NT2/D1 (cell line): Measurements from ENCODE around the gene TSPAN14.

ENCODE experiments used
- DNase-seq: peaks from one replicate; pipeline ENCODE4 v3.0.0-alpha.2; 2011; ENCODE audit warnings: low read depth, low spot score
- H3K27me3 ChIP-seq: 2 replicates; pipeline ENCODE4 v1.6.0; 2011; ENCODE audit warnings: mild to moderate bottlenecking; ENCODE audit not compliant: insufficient read length, insufficient read depth
- H3K36me3 ChIP-seq: 2 replicates; pipeline ENCODE4 v1.6.1; 2011; ENCODE audit warnings: mild to moderate bottlenecking, low read length, mixed read lengths; ENCODE audit not compliant: insufficient read depth, insufficient read length
- H3K4me1 ChIP-seq: 2 replicates; pipeline ENCODE4 v1.5.1; 2011; ENCODE audit not compliant: insufficient read depth, insufficient read length
- H3K4me3 ChIP-seq: 2 replicates; pipeline ENCODE4 v1.5.1; 2011; ENCODE audit warnings: low read depth; ENCODE audit not compliant: insufficient read length
- H3K9ac ChIP-seq: 2 replicates; pipeline ENCODE4 v1.6.0; 2011; ENCODE audit warnings: low read depth; ENCODE audit not compliant: insufficient read length
- H3K9me3 ChIP-seq: 2 replicates; pipeline ENCODE4 v1.5.1; 2011; ENCODE audit warnings: mild to moderate bottlenecking, low read length; ENCODE audit not compliant: insufficient read depth
- SUZ12 ChIP-seq: IDR thresholded peaks from 2 replicates; pipeline ENCODE4 v1.6.1; 2011; ENCODE audit not compliant: insufficient read length, insufficient read depth; ENCODE audit errors: extremely low read depth
- YY1 ChIP-seq: IDR thresholded peaks from 2 replicates; pipeline ENCODE4 v1.6.1; 2011; ENCODE audit not compliant: insufficient read length, insufficient read depth
- ZNF274 ChIP-seq: IDR thresholded peaks from 2 replicates; pipeline ENCODE4 v1.6.1; 2011; ENCODE audit warnings: mild to moderate bottlenecking, low read depth, low read length

The TSPAN14 gene

DNA sequence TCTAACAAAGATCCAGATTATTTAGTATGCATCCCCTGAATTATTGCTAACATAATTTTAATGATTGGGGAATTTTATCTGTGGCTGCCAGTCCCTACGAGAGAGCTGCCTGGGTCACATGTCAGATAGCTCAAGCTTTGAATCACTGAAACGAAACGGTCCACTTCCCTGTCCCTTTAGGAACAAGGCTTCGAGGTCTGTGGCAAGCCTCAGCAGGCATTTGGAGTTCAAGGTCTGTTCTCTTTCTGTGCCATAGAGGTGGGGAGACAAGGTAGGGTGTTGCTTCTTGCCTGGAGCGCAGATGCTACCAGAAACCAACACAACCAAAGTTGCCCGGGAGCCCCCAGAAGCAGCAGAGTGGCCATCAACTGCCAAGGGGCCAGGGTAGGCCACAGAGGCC lies 69.7 kb downstream of the TSPAN14 start:
- Histone ChIP-seq H3K4me1 (peaks cover 3% of the 10 kb centered on the region), H3K9me3 (no peaks in the 10 kb centered on the region), H3K4me3 (no peak overlapping the region), H3K27me3 (no peaks in the 10 kb centered on the region), H3K36me3 (peaks cover 18% of the 10 kb centered on the region), H3K9ac (no peak overlapping the region)
- no peak for DNase-seq
- TF ChIP-seq YY1 (no peak), SUZ12 (no peak), ZNF274 (no peak)

DNA sequence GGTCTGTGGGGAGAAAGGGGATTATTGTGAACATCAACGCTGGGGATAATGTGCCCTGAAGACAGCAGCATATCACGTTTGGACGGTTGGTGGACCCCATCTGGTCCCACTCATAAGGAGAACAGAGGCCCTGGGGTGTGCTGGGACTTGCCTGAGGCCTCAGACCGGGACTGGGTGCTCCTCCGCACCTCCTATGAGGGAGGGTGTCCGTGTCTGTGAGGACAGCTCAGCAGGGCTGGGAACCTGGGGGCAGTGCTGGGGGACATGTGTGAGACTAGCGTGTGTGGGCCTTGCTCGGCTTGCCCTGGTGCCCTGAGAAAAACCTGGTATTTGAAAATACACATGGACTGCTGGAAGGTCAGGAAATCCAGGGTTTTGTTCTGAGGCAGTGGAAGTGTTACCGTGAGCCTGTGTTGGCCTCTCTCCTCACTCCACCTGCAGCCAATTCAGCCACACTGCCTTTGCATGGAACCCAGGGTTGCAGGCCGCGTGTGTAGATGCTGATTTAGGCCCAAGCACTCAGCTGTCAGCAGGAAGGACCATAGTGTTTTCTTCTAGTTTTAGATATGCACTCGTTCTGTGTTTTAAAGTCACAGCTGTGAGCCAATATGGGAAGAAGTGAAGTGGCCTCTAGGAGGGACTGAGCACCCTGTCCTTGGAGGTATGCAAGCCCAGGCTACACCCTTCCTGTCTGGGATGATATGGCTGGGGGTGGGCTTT lies 70.2 kb downstream of the TSPAN14 start:
- DNase-seq: no peak
- Histone ChIP-seq H3K4me1 (peaks cover 3% of the 10 kb centered on the region), H3K36me3 (peaks cover 13% of the 10 kb centered on the region), H3K4me3 (no peak overlapping the region), H3K9ac (no peak overlapping the region), H3K9me3 (no peaks in the 10 kb centered on the region), H3K27me3 (no peaks in the 10 kb centered on the region)
- no peak for TF ChIP-seq ZNF274
- TF ChIP-seq SUZ12: no peak
- no peak for TF ChIP-seq YY1

DNA sequence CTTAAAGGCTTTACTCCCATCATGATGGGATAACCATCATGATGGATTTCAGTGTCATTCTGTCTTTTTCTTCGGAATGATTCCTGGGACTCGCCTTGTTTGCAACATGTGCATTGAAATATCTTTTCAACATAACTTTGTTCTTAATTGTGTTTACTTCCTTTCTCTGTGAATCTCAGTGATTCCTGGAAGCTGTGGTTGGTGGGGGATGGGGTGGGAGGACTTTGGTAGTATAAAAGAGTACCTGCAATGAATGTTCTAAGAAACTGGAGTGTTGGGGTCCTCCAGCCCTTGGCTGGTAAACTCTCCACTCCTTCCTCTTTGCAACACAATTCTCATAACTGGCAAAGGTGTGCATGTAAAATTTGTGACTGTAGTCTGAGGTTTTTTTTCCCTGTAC lies 72.1 kb downstream of the TSPAN14 start:
- peaks cover under 1% of the 10 kb centered on the region for H3K36me3 ChIP-seq
- H3K4me1 ChIP-seq: no peaks in the 10 kb centered on the region
- H3K9me3 ChIP-seq: no peaks in the 10 kb centered on the region
- DNase-seq: no peak
- H3K27me3 ChIP-seq: no peaks in the 10 kb centered on the region
- H3K9ac ChIP-seq: no peak overlapping the region
- TF ChIP-seq ZNF274 (no peak), YY1 (no peak), SUZ12 (no peak)
- no peak overlapping the region for H3K4me3 ChIP-seq

DNA sequence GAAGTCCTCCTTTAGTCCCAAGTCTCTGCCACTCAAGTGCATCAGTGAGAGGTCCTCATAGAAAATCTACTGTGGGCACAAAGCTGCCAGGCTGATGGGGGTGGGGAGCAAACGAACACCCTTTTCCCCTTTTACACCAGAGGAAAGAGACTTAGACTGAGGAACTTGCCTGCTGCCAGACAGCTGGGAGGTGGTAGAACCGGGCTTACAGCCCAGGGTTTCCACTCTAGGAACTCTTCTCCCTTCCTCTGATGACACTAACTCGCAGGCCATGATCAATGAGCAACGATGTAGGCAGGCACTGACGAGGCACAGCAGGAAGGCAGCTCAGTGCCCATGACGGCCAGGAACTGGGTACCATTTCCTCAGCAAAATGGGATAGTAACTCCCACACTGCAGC lies 72.6 kb downstream of the TSPAN14 start:
- no peak for DNase-seq
- Histone ChIP-seq H3K9ac (no peak overlapping the region), H3K4me3 (no peak overlapping the region), H3K4me1 (no peaks in the 10 kb centered on the region), H3K9me3 (no peaks in the 10 kb centered on the region), H3K27me3 (no peaks in the 10 kb centered on the region), H3K36me3 (no peaks in the 10 kb centered on the region)
- TF ChIP-seq ZNF274 (no peak), YY1 (no peak)

DNA sequence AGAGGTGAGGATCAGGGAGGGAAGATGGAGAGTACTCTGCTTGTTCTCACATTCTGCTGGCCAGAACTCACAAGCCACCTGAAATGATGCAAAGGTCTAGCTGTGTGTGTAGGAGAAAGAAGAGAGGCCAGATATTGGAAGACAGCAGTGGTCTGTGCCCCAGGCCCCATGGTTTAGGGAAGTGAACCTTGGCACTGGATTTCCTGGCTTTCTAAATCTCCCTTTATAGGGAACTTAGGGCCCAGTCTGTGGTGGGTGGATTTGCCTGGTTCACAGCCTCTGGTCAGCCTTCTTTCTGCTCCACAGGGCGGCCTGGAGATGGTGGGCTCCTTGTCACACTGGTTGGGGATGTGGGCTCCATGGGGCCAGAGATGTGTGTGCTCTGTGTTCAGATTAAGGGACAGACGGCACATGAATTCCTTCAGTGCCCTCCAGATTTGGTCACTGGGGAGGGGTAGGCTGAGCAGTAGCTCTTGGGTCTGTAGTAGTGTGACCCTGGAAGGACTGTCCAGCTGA lies 74.1 kb downstream of the TSPAN14 start:
- H3K9ac ChIP-seq: no peak overlapping the region
- H3K36me3 ChIP-seq: no peaks in the 10 kb centered on the region
- H3K4me3 ChIP-seq: no peak overlapping the region
- no peaks in the 10 kb centered on the region for H3K4me1 ChIP-seq
- no peak for TF ChIP-seq ZNF274
- no peak for TF ChIP-seq YY1
- no peak for TF ChIP-seq SUZ12
- no peaks in the 10 kb centered on the region for H3K9me3 ChIP-seq
- no peaks in the 10 kb centered on the region for H3K27me3 ChIP-seq
- DNase-seq: no peak

DNA sequence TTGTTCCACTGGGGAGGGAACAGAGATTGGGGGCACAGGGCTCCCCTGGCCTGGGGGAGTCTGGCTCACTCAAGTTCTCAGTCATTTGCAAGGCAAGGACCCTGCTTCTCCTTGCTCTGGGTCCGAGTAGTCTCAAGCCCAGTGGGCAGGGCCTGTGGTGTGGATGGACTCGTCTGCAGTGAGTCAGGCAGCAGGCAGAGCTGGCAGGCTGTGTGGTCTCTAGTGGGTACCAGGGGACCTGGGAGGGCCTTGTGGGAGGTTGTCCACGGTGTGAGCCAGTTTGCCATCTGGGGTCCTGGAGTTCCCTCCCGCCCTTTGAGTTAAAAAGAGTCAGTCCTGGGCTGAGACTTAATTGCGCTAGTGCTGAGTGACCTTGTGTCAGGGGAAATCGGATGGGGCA lies 74.8 kb downstream of the TSPAN14 start:
- Histone ChIP-seq H3K9ac (no peak overlapping the region), H3K27me3 (no peaks in the 10 kb centered on the region), H3K4me1 (no peaks in the 10 kb centered on the region), H3K36me3 (no peaks in the 10 kb centered on the region), H3K4me3 (no peak overlapping the region), H3K9me3 (no peaks in the 10 kb centered on the region)
- DNase-seq: no peak
- TF ChIP-seq ZNF274: no peak
- no peak for TF ChIP-seq SUZ12
- no peak for TF ChIP-seq YY1

DNA sequence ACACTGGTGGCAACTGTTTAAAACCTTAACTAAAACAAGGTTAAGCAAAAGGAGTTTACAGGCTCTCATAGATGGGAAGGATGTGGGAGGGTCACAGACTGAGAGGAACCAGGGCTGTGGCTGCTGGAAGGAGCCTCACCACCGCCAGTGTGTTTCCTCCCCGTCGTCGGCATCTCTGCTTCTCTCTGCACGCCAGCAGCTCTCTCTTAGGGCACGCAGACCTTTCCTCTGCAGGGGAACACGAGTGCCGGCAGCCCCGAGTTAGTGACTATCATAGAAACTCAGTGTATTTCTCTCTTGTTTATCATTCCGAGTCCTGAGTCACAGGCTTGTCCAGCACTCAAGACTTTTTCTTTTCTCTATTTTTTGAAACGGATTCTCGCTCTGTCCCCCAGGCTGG lies 75.5 kb downstream of the TSPAN14 start:
- Histone ChIP-seq H3K27me3 (no peaks in the 10 kb centered on the region), H3K9me3 (no peaks in the 10 kb centered on the region), H3K4me1 (no peaks in the 10 kb centered on the region), H3K36me3 (no peaks in the 10 kb centered on the region), H3K4me3 (no peak overlapping the region), H3K9ac (no peak overlapping the region)
- no peak for TF ChIP-seq ZNF274
- TF ChIP-seq YY1: no peak
- TF ChIP-seq SUZ12: no peak
- DNase-seq: no peak
